Caki2 (cell line): ENCODE data around the gene FXYD6. TPM values are rescaled to one million over a fixed set of nuclear protein-coding genes. Genes with fewer than 3 reads are reported as not detected.

Experiments used
- DNase-seq: peaks from one replicate; pipeline ENCODE4 v3.0.0-alpha.2; 2015; ENCODE audit warnings: low read depth
- in situ Hi-C: cut with HindIII; loops from 2 replicates; pipeline ENCODE4 v1.10.0; 2016; ENCODE audit warnings: low sequenced_read_pairs, low pct_unique_long_range_greater_than_20kb, mixed read lengths
- total RNA-seq: library from RNA; depleted of rRNA; stranded (reverse); fragments of >200 nt; shearing (Covaris generic); gene quantifications from 2 replicates; pipeline ENCODE4 v1.2.3, GENCODE V29; 2014; ENCODE audit warnings: low replicate concordance

The FXYD6 gene
- total RNA-seq, 1 experiment from 2014 or later: not detected

- DNase-seq: no peak
- in situ Hi-C loops: no loop called here
These were observed 23.7 kb upstream of the FXYD6 start for GRCh38 chr11:117900121-117900648.

GRCh38 chr11:117898059-117898458 lies 21.6 kb upstream of the FXYD6 start:
- DNase-seq: no peak

GRCh38 chr11:117892651-117893050 lies 16.2 kb upstream of the FXYD6 start:
- DNase-seq: no peak
- in situ Hi-C loops: no loop called here

More at GRCh38 chr11:117898059-117898458, 21.6 kb upstream of the FXYD6 start:
- in situ Hi-C loops: no loop called here

GRCh38 chr11:117891362-117891761 lies 14.9 kb upstream of the FXYD6 start:
- DNase-seq: no peak

GRCh38 chr11:117888139-117888566 lies 11.7 kb upstream of the FXYD6 start:
- in situ Hi-C loops: no loop called here
- no peak for DNase-seq

More at GRCh38 chr11:117891362-117891761, 14.9 kb upstream of the FXYD6 start:
- in situ Hi-C loops: no loop called here

DNA sequence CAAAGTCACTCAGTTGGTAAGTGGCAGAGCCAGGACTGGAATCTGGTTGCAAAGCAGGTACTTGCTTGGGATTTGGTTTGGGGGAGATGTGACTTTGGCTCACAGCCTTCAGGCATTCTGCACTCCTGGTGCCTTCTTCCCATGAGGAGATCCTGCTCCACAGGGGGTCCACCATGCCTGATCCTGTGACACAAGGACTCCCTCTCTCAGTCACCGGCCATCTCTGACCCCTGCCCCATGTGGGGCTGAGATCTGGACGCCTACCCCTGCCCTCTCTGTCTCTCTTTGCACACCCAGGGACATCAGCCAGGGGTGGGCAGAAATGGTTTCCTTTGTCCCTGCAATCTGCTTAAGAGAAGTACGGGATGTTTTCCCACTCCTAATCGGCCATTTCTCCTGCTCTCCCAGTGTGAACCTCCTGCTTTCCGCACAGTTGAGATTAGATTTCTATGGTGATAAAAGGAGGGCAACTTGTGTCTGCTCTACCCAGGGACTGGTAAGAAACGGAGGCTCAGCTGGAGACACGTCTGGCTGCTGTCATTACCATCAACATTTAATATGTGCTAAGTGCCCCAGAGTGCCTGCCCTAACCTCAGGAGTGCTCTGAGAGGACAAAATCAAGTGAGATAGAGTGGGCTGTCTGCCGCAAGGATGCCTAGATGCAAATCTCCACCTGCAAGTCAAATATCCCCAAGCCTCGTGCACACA lies 11.1 kb upstream of the FXYD6 start:
- no peak for DNase-seq
- in situ Hi-C loops: no loop called here

GRCh38 chr11:117885777-117886176 lies 9.3 kb upstream of the FXYD6 start:
- no peak for DNase-seq
- in situ Hi-C loops: no loop called here

GRCh38 chr11:117884994-117885393 lies 8.5 kb upstream of the FXYD6 start:
- DNase-seq: no peak
- in situ Hi-C loops: no loop called here

DNA sequence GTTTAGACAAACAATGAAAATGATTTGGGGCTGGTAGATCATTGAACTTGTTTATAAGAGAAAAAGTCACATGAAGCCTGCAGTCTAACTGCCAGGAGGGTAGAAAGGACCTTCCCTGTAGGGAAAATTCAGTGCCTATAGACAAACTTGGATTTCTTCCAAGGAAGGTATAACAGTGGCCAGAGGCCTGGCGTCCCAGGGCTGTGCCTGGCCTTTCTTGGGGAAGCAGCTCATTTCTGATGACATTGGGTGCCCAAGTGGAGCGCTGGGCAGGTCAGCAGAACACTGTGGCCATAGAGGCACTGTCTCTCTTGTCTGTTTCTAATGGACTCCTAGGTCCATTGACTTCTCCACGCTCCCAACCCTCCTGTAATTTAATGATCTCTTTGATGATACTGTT lies 6.6 kb upstream of the FXYD6 start:
- in situ Hi-C loops: no loop called here
- no peak for DNase-seq

GRCh38 chr11:117882311-117882905 lies 6.0 kb upstream of the FXYD6 start:
- DNase-seq: no peak
- in situ Hi-C loops: no loop called here

- DNase-seq: no peak
- in situ Hi-C loops: no loop called here
These were observed 4.8 kb upstream of the FXYD6 start for GRCh38 chr11:117881217-117881616.

GRCh38 chr11:117879516-117880480 lies 3.3 kb upstream of the FXYD6 start:
- in situ Hi-C loops: no loop called here

GRCh38 chr11:117878939-117879475 lies 2.5 kb upstream of the FXYD6 start:
- in situ Hi-C loops: no loop called here

More at GRCh38 chr11:117879516-117880480, 3.3 kb upstream of the FXYD6 start:
- DNase-seq: no peak

DNA sequence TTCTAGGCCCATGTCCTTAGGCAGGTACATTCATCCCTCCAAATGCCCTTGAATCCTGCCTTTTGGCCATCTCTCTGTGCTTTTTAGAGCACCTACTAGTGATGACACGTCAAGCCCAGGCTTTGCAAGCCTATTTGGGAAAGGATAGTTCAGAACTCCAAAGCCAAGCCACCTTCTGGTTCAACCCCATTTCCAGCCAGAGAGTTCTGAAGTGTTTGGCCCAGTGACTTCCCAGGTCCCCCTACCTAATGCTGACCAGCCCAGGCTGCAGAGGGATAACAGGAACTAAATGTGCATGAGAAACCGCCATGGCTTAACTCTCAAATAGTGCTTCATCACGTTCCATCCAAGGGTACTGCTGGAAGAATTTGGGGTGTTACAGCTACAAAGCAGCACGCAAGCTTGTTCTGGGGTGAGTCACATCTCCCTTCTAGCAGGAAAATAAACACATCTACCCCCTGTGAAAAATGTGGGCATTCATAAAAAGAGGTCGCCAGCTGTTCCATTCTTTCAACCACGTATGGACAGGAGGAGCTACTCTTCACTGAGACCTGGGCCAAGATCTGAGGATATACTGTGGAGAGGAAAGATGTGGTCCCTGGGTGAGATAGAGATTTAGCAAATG lies 2.0 kb upstream of the FXYD6 start:
- no peak for DNase-seq
- in situ Hi-C loops: no loop called here

More at GRCh38 chr11:117878939-117879475, 2.5 kb upstream of the FXYD6 start:
- no peak for DNase-seq

- in situ Hi-C loops: no loop called here
- DNase-seq: no peak
These were observed 794 bp upstream of the FXYD6 start for GRCh38 chr11:117877120-117877784.

DNA sequence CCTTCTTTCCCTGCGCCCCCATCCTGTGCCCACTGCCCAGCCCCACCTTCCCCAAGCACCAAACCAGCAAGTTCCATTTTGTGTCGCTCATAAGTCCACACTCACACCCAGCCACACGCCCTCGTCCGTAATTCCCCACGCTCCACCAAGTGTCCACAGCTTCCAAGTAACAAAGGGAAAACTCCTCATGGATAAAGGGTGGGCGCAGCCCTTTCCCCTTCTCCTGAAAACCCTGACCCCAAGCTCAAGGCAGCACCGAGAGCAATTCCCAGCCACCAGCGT lies 458 bp downstream of the FXYD6 start:
- DNase-seq: no peak
- in situ Hi-C loops: no loop called here

- in situ Hi-C loops: no loop called here
- DNase-seq: no peak
These were observed 938 bp downstream of the FXYD6 start for GRCh38 chr11:117875382-117876058.
